K562 (cell line): ENCODE measurements around the gene CCL13.

Source experiments
- ATF2 ChIP-seq: sonication (generic); formaldehyde crosslinking; IDR thresholded peaks from 2 replicates; pipeline ENCODE4 v1.8.1; 2022; ENCODE audit warnings: missing genetic modification reagents
- CBX2 ChIP-seq: fragments of 200-600 bp; sonication (generic); IDR thresholded peaks from one replicate; pipeline ENCODE4 v1.6.1; 2012; ENCODE audit warnings: mild to moderate bottlenecking, low read length, inconsistent platforms; ENCODE audit not compliant: insufficient read depth, poor library complexity, severe bottlenecking
- CBX3 ChIP-seq, 2 experiments: IDR thresholded peaks; 1 replicate in 1 of 2; 2 replicates in 1 of 2; pipeline ENCODE4 v1.6.1; 2012; ENCODE audit warnings: inconsistent platforms in 2 of 2, low read length in 2 of 2, borderline replicate concordance in 1 of 2, control low read depth in 1 of 2
- CTBP1 ChIP-seq: fragments of 450-650 bp; IDR thresholded peaks from 2 replicates; pipeline ENCODE4 v1.6.1; 2016; ENCODE audit warnings: borderline replicate concordance
- EWSR1 ChIP-seq: fragments of 450-650 bp; IDR thresholded peaks from 2 replicates; pipeline ENCODE4 v1.6.1; 2018; ENCODE audit warnings: borderline replicate concordance, mild to moderate bottlenecking, low read depth, moderate library complexity; ENCODE audit not compliant: partially characterized antibody
- EZH2 ChIP-seq: IDR thresholded peaks from 2 replicates; pipeline ENCODE4 v1.6.1; 2012; ENCODE audit warnings: low read depth, mild to moderate bottlenecking, inconsistent platforms, low read length, borderline replicate concordance
- GABPA ChIP-seq: fragments of 200-800 bp; sonication (Bioruptor generic); conservative IDR thresholded peaks from 2 replicates; pipeline ENCODE4 v1.6.1; 2016; ENCODE audit warnings: low read depth, missing genetic modification characterization, missing compliant biosample characterization
- MCM7 ChIP-seq, 2 experiments: fragments of 450-650 bp; IDR thresholded peaks; 2 replicates each; pipeline ENCODE4 v1.6.1; 2016 to 2018
- POLR2A ChIP-seq: fragments of 450-650 bp; conservative IDR thresholded peaks from 2 replicates; pipeline ENCODE4 v1.6.1; 2016
- SP2 ChIP-seq: IDR thresholded peaks from 2 replicates; pipeline ENCODE4 v1.6.1; 2011; ENCODE audit warnings: mild to moderate bottlenecking, low read depth, low read length, moderate library complexity; ENCODE audit not compliant: poor library complexity, severe bottlenecking; ENCODE audit errors: extremely low read depth
- TBL1XR1 ChIP-seq, 2 experiments: IDR thresholded peaks; 2 replicates each; pipeline ENCODE4 v1.6.1; 2012; ENCODE audit warnings: improper control_type of control experiment in 2 of 2, low read length in 2 of 2, mild to moderate bottlenecking in 1 of 2
- ZC3H4 ChIP-seq: sonication (generic); formaldehyde crosslinking; IDR thresholded peaks from 2 replicates; pipeline ENCODE4 v1.9.0; 2021; ENCODE audit warnings: missing genetic modification reagents, borderline replicate concordance
- TF ChIP-seq, protein P1 (sequence below), 3 experiments: IDR thresholded peaks in 2 of 3; conservative IDR thresholded peaks in 1 of 3; 2 replicates each; pipeline ENCODE4 v1.5.1; 2011 to 2012; ENCODE audit warnings: low read length in 3 of 3, mild to moderate bottlenecking in 3 of 3, control low read depth in 2 of 3, improper control_type of control experiment in 1 of 3, inconsistent platforms in 1 of 3, low read depth in 1 of 3, mixed read lengths in 1 of 3, moderate library complexity in 1 of 3; ENCODE audit not compliant: insufficient read depth in 2 of 3

GRCh38 chr17:34370997-34371395 is 14.7 kb downstream of the CCL13 start:
- TF ChIP-seq EZH2 (no peak), EWSR1 (no peak), TBL1XR1 (IDR thresholded peaks at IDR 0.05; ENCODE audit: low read length in 2 of 2) (no peak), GABPA (no peak), POLR2A (no peak), ZC3H4 (CRISPR knock-in tag) (no peak), CBX3 (IDR thresholded peaks at IDR 0.05; ENCODE audit: borderline replicate concordance in 1 of 2, low read length in 2 of 2) (no peak), ATF2 (CRISPR knock-in tag) (no peak), CBX2 (no peak), CTBP1 (no peak), SP2 (no peak), MCM7 (IDR thresholded peaks at IDR 0.05) (no peak)
- TF ChIP-seq, protein P1, sequence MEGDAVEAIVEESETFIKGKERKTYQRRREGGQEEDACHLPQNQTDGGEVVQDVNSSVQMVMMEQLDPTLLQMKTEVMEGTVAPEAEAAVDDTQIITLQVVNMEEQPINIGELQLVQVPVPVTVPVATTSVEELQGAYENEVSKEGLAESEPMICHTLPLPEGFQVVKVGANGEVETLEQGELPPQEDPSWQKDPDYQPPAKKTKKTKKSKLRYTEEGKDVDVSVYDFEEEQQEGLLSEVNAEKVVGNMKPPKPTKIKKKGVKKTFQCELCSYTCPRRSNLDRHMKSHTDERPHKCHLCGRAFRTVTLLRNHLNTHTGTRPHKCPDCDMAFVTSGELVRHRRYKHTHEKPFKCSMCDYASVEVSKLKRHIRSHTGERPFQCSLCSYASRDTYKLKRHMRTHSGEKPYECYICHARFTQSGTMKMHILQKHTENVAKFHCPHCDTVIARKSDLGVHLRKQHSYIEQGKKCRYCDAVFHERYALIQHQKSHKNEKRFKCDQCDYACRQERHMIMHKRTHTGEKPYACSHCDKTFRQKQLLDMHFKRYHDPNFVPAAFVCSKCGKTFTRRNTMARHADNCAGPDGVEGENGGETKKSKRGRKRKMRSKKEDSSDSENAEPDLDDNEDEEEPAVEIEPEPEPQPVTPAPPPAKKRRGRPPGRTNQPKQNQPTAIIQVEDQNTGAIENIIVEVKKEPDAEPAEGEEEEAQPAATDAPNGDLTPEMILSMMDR (IDR thresholded peaks at IDR 0.05 in 2 of 3, conservative IDR thresholded peaks at IDR 0.05 in 1 of 3; ENCODE audit: insufficient read depth in 2 of 3, low read depth in 1 of 3, low read length in 3 of 3): no peak
